ENCODE data around the gene ST3GAL3. TPM values are rescaled to one million over a fixed set of nuclear protein-coding genes. Genes with fewer than 3 reads are reported as not detected.
A peak's percentile ranks its signal among the peaks of the same experiment; 100 is the strongest.

ST3GAL3 gene
- total RNA-seq, 1 experiment from 2014 or later, result 8.3 TPM

DNA sequence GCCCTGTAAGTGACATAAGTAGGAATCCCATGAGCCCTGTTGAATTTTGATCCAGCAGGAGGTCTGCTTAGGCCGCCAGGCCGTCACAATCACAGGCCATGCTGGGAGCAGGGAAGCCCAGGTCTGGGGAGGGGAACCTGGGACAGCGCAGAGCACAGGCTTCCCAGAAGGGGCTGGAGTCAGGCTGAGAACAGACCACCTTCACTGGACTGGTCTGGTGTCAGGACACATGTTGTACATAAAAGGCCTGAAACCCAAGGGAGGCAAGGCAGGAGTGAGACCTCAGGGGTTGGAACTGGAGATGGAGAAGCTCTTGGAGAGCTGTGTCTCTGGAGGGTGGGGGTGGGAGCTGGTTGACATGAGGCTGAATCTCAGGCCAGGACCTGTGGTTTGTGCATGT, 163.0 kb downstream of the ST3GAL3 start:
- no peak overlapping the region for H2AK5ac ChIP-seq (ENCODE audit: insufficient read length, low read length)
- no peak overlapping the region for H3K23ac ChIP-seq (ENCODE audit: insufficient read length, low read depth, low read length)
- no peak overlapping the region for H4K5ac ChIP-seq (ENCODE audit: insufficient read length, low read depth, low read length)
- TF ChIP-seq, protein P1, sequence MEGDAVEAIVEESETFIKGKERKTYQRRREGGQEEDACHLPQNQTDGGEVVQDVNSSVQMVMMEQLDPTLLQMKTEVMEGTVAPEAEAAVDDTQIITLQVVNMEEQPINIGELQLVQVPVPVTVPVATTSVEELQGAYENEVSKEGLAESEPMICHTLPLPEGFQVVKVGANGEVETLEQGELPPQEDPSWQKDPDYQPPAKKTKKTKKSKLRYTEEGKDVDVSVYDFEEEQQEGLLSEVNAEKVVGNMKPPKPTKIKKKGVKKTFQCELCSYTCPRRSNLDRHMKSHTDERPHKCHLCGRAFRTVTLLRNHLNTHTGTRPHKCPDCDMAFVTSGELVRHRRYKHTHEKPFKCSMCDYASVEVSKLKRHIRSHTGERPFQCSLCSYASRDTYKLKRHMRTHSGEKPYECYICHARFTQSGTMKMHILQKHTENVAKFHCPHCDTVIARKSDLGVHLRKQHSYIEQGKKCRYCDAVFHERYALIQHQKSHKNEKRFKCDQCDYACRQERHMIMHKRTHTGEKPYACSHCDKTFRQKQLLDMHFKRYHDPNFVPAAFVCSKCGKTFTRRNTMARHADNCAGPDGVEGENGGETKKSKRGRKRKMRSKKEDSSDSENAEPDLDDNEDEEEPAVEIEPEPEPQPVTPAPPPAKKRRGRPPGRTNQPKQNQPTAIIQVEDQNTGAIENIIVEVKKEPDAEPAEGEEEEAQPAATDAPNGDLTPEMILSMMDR (conservative IDR thresholded peaks at IDR 0.05), result no peak
- peaks cover 0 to 4% of the 10 kb centered on the region in 2 experiments; a peak in 2 of 4 replicates for H3K4me1 Mint-ChIP-seq
- no peaks in the 10 kb centered on the region for H3K9me3 Mint-ChIP-seq
- no peak overlapping the region for H3T11ph ChIP-seq (ENCODE audit: low read length)
- H4K20me1 ChIP-seq (ENCODE audit: control insufficient read depth, insufficient read depth, insufficient read length), result no peaks in the 10 kb centered on the region
- H2BK120ac ChIP-seq (ENCODE audit: low read depth, low read length, poor library complexity, severe bottlenecking), result no peak overlapping the region
- no peak overlapping the region for H3K27ac ChIP-seq (ENCODE audit: insufficient read length, low read depth, low read length)
- no peak overlapping the region for H3K4me3 Mint-ChIP-seq
- H2BK5ac ChIP-seq (ENCODE audit: insufficient read length, low read length), result no peak overlapping the region
- H3K9me3 ChIP-seq (ENCODE audit: control insufficient read depth, low read depth, low read length), result no peaks in the 10 kb centered on the region
- no peak overlapping the region for H4K8ac ChIP-seq (replicated peaks; ENCODE audit: insufficient read length, low read depth, low read length)
- H2BK12ac ChIP-seq (ENCODE audit: insufficient read length, low read depth, low read length), result no peak overlapping the region
- H3K79me2 ChIP-seq (ENCODE audit: insufficient read depth, low read length), result no peaks in the 10 kb centered on the region
- no peaks in the 10 kb centered on the region for H3K79me1 ChIP-seq (ENCODE audit: insufficient read depth, low read depth, low read length, poor library complexity, severe bottlenecking)
- H4K91ac ChIP-seq (ENCODE audit: insufficient read length, low read depth, low read length), result no peak overlapping the region
- no peaks in the 10 kb centered on the region for H3K36me3 Mint-ChIP-seq (ENCODE audit: insufficient read depth in 1 of 3, low read depth in 3 of 3)
- H3K27ac Mint-ChIP-seq, result peak overlapping the region in 1 of 3 experiments; percentile 15; a peak in 2 of 7 replicates
- no peaks in the 10 kb centered on the region for H3K4me1 ChIP-seq (ENCODE audit: insufficient read depth, low read length)
- no peak overlapping the region for H2BK15ac ChIP-seq (ENCODE audit: low read depth, low read length)
- H3K9ac ChIP-seq (ENCODE audit: extremely low read depth, insufficient read length, low read length), result no peak overlapping the region
- peak; percentile 21 for DNase-seq
- H3K56ac ChIP-seq (ENCODE audit: insufficient read length, low read depth, low read length), result no peak overlapping the region
- H2AFZ ChIP-seq (ENCODE audit: low read length), result no peak overlapping the region
- no CpG with 5 or more reads among the region's 3 CpGs for whole genome bisulfite sequencing (ENCODE audit: extremely low coverage, insufficient read length, low lambda C conversion rate)
- H3K4me2 ChIP-seq (ENCODE audit: insufficient read depth, insufficient read length, low read length), result no peak overlapping the region
- H2BK20ac ChIP-seq (ENCODE audit: low read depth, low read length, poor library complexity, severe bottlenecking), result no peak overlapping the region
- no peaks in the 10 kb centered on the region for H3K27me3 ChIP-seq (ENCODE audit: insufficient read depth, low read length)
- H3K14ac ChIP-seq (ENCODE audit: insufficient read depth, low read length), result no peak overlapping the region
- H3K23me2 ChIP-seq (ENCODE audit: insufficient read length, low read depth, low read length, poor library complexity, severe bottlenecking), result no peaks in the 10 kb centered on the region
- H3K27me3 Mint-ChIP-seq (ENCODE audit: low read depth), result no peaks in the 10 kb centered on the region
- H3K4ac ChIP-seq (ENCODE audit: low read depth, low read length), result no peak overlapping the region
- H3K18ac ChIP-seq (ENCODE audit: insufficient read length, low read depth, low read length), result no peak overlapping the region
